Breast epithelium (tissue), 3 donors: ENCODE measurements around the gene AATK.

Experiments used
- POLR2A ChIP-seq: fragments of 450-650 bp; IDR thresholded peaks from one replicate; pipeline ENCODE4 v1.6.1; 2016; ENCODE audit warnings: antibody characterized with exemption, mild to moderate bottlenecking, moderate library complexity
- TF ChIP-seq, protein P1 (sequence below), 3 donors: fragments of 450-650 bp; IDR thresholded peaks; one replicate each; pipeline ENCODE4 v1.5.1; 2016 to 2017; ENCODE audit warnings: antibody characterized with exemption in 3 of 3, mild to moderate bottlenecking in 3 of 3, moderate library complexity in 3 of 3

GRCh38 chr17:81128774-81129173 is 37.2 kb downstream of the AATK start:
- TF ChIP-seq, protein P1, sequence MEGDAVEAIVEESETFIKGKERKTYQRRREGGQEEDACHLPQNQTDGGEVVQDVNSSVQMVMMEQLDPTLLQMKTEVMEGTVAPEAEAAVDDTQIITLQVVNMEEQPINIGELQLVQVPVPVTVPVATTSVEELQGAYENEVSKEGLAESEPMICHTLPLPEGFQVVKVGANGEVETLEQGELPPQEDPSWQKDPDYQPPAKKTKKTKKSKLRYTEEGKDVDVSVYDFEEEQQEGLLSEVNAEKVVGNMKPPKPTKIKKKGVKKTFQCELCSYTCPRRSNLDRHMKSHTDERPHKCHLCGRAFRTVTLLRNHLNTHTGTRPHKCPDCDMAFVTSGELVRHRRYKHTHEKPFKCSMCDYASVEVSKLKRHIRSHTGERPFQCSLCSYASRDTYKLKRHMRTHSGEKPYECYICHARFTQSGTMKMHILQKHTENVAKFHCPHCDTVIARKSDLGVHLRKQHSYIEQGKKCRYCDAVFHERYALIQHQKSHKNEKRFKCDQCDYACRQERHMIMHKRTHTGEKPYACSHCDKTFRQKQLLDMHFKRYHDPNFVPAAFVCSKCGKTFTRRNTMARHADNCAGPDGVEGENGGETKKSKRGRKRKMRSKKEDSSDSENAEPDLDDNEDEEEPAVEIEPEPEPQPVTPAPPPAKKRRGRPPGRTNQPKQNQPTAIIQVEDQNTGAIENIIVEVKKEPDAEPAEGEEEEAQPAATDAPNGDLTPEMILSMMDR (IDR thresholded peaks at IDR 0.05), result no peak
- no peak for TF ChIP-seq POLR2A
